Measurements from ENCODE around the gene RYR3. TPM values are rescaled to one million over a fixed set of nuclear protein-coding genes. Genes with fewer than 3 reads are reported as not detected.

RYR3 gene
- total RNA-seq, 2 experiments from 2014 or later = not detected

- POLR2A ChIA-PET = no interaction called here
- CTCF ChIA-PET = no interaction called here
Measured at GRCh38 chr15:33907326-33907725, 596.6 kb downstream of the RYR3 start.

- POLR2A ChIA-PET = no interaction called here
- CTCF ChIA-PET = no interaction called here
Measured at GRCh38 chr15:33908406-33908805, 597.6 kb downstream of the RYR3 start.

GRCh38 chr15:33910741-33911140 is 600.0 kb downstream of the RYR3 start:
- ChIA-PET POLR2A (no interaction called here), CTCF (no interaction called here)

- ChIA-PET POLR2A (no interaction called here), CTCF (no interaction called here)
Measured at GRCh38 chr15:33912326-33912725, 601.6 kb downstream of the RYR3 start.

- POLR2A ChIA-PET = no interaction called here
- CTCF ChIA-PET = no interaction called here
Measured at GRCh38 chr15:33913459-33913858, 602.7 kb downstream of the RYR3 start.

Other genes starting within 250 kb of the RYR3 start
- gene FMN1, start 116.3 kb upstream of the RYR3 start, total RNA-seq = under 1 TPM; 0.04 to 0.13 TPM